ENCODE measurements around the gene NBEAL2.
A peak's percentile ranks its signal among the peaks of the same experiment; 100 is the strongest.
"Not testable (repeated sequence)": the region's sequence is repeated elsewhere in the genome, so short reads cannot be mapped to it uniquely, and the experiment has no call there.

The NBEAL2 gene

DNA sequence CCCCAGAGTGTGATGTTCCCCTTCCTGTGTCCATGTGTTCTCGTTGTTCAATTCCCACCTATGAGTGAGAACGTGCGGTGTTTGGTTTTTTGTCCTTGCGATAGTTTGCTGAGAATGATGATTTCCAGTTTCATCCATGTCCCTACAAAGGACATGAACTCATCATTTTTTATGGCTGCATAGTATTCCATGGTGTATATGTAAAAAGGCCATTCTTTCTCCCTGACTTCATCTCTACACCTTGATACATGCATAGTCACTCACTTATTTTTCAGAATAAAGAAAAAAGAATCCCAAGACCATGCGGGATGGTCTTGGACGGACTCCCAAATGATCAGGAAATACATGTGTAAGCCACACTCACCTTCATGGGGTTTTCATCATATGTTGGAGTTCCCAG, 57.8 kb downstream of the NBEAL2 start:
- TF ChIP-seq ZNF146 (tag by site-specific recombination; IDR thresholded peaks at IDR 0.05) = peak; percentile 88
- H3K4me1 ChIP-seq (ENCODE audit: control insufficient read depth, insufficient read depth, low read length); H3K4me3 ChIP-seq (ENCODE audit: low read depth, low read length); POLR2A ChIA-PET; CTCF ChIA-PET; H3K27ac ChIP-seq (ENCODE audit: extremely low read depth, low read depth, low read length); H3K9me3 ChIP-seq (ENCODE audit: control insufficient read depth, insufficient read depth, low read depth, low read length): not testable (repeated sequence)
- H3K36me3 ChIP-seq (ENCODE audit: control insufficient read depth in 2 of 2, insufficient read depth in 1 of 2, low read length in 2 of 2) = peaks cover 25 to 72% of the 10 kb centered on the region in 2 experiments

DNA sequence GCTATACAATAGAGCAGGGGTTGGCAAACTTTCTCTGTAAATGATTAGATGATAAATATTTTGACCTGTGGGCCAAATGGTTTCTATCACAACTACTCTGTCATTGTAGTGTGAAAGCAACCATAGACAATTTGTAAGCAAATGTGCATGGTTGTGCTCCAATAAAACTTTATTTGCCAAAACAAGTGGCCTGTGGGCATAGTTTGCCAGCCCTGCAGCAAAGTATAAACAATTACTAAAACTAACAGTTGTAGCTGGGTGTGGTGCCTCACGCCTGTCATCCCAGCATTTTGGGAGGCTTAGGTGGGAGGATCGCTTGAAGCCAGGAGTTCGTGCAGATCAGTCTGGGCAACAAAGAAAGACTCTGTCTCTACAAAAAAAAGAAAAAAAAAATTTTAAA, 61.6 kb downstream of the NBEAL2 start:
- no peak overlapping the region for H3K4me3 ChIP-seq (ENCODE audit: low read depth, low read length)
- ChIA-PET POLR2A (no interaction called here), CTCF (interaction anchor here (0.9 kb wide), 1 partner anchor 13 kb away, joined by 4 read pairs; no protein-coding TSS in a partner anchor)
- no peak for TF ChIP-seq ZBTB1 (tag by site-specific recombination; IDR thresholded peaks at IDR 0.05)
- TF ChIP-seq, protein P1, sequence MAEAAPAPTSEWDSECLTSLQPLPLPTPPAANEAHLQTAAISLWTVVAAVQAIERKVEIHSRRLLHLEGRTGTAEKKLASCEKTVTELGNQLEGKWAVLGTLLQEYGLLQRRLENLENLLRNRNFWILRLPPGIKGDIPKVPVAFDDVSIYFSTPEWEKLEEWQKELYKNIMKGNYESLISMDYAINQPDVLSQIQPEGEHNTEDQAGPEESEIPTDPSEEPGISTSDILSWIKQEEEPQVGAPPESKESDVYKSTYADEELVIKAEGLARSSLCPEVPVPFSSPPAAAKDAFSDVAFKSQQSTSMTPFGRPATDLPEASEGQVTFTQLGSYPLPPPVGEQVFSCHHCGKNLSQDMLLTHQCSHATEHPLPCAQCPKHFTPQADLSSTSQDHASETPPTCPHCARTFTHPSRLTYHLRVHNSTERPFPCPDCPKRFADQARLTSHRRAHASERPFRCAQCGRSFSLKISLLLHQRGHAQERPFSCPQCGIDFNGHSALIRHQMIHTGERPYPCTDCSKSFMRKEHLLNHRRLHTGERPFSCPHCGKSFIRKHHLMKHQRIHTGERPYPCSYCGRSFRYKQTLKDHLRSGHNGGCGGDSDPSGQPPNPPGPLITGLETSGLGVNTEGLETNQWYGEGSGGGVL (tag by site-specific recombination; IDR thresholded peaks at IDR 0.05) = no peak
- no peak for TF ChIP-seq ZNF600 (tag by site-specific recombination; IDR thresholded peaks at IDR 0.05)
- TF ChIP-seq GLI4 (tag by site-specific recombination; IDR thresholded peaks at IDR 0.05) = no peak
- TF ChIP-seq KLF16 (tag by site-specific recombination; IDR thresholded peaks at IDR 0.05) = no peak
- TF ChIP-seq, protein P2, sequence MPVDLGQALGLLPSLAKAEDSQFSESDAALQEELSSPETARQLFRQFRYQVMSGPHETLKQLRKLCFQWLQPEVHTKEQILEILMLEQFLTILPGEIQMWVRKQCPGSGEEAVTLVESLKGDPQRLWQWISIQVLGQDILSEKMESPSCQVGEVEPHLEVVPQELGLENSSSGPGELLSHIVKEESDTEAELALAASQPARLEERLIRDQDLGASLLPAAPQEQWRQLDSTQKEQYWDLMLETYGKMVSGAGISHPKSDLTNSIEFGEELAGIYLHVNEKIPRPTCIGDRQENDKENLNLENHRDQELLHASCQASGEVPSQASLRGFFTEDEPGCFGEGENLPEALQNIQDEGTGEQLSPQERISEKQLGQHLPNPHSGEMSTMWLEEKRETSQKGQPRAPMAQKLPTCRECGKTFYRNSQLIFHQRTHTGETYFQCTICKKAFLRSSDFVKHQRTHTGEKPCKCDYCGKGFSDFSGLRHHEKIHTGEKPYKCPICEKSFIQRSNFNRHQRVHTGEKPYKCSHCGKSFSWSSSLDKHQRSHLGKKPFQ (tag by site-specific recombination; IDR thresholded peaks at IDR 0.05) = no peak
- TF ChIP-seq HOXC10 (CRISPR knock-in tag; IDR thresholded peaks at IDR 0.05) = no peak
- no peak for TF ChIP-seq ZNF341 (tag by site-specific recombination; IDR thresholded peaks at IDR 0.05; ENCODE audit: low read depth)
- peaks cover 22 to 61% of the 10 kb centered on the region in 2 experiments for H3K36me3 ChIP-seq (ENCODE audit: control insufficient read depth in 2 of 2, insufficient read depth in 1 of 2, low read length in 2 of 2)
- H3K4me1 ChIP-seq (ENCODE audit: control insufficient read depth, insufficient read depth, low read length) = peaks cover 2% of the 10 kb centered on the region; the same call in 1 of the 2 replicates
- H3K9me3 ChIP-seq (ENCODE audit: control insufficient read depth, insufficient read depth, low read depth, low read length) = no peaks in the 10 kb centered on the region
- no peak overlapping the region for H3K27ac ChIP-seq (ENCODE audit: extremely low read depth, low read depth, low read length)

DNA sequence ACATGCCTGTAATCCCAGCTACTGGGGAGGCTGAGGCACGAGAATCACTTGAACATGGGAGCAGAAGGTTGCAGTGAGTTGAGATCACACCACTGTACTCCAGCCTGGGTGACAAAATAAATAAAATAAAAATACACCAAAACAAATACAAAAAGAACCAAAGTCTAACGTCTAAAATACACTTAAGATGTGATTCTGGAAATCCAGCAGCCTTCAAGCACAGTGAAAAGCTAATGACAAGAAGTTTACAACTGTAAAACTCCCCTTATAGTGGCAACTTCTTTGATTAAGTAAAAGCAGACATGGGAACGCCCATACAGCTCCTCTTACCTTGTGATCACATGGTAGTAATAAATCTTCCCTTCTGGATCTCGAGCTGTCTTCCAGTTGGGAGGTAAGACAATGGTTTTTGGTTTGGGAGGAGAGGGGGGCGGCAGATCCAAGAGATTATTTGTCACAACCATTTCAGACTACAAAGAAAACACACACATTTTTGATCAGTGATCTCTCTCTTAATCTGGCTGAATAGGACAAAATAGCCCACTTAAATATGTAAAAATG, 62.8 kb downstream of the NBEAL2 start:
- H3K9me3 ChIP-seq (ENCODE audit: control insufficient read depth, insufficient read depth, low read depth, low read length) = no peaks in the 10 kb centered on the region
- H3K4me3 ChIP-seq (ENCODE audit: low read depth, low read length) = no peak overlapping the region
- ChIA-PET POLR2A (no interaction called here), CTCF (no interaction called here)
- peaks cover 24 to 59% of the 10 kb centered on the region in 2 experiments for H3K36me3 ChIP-seq (ENCODE audit: control insufficient read depth in 2 of 2, insufficient read depth in 1 of 2, low read length in 2 of 2)
- TF ChIP-seq, protein P3, sequence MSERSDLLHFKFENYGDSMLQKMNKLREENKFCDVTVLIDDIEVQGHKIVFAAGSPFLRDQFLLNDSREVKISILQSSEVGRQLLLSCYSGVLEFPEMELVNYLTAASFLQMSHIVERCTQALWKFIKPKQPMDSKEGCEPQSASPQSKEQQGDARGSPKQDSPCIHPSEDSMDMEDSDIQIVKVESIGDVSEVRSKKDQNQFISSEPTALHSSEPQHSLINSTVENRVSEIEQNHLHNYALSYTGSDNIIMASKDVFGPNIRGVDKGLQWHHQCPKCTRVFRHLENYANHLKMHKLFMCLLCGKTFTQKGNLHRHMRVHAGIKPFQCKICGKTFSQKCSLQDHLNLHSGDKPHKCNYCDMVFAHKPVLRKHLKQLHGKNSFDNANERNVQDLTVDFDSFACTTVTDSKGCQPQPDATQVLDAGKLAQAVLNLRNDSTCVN (tag by site-specific recombination; optimal IDR thresholded peaks at IDR 0.05) = no peak
- TF ChIP-seq, protein P4, sequence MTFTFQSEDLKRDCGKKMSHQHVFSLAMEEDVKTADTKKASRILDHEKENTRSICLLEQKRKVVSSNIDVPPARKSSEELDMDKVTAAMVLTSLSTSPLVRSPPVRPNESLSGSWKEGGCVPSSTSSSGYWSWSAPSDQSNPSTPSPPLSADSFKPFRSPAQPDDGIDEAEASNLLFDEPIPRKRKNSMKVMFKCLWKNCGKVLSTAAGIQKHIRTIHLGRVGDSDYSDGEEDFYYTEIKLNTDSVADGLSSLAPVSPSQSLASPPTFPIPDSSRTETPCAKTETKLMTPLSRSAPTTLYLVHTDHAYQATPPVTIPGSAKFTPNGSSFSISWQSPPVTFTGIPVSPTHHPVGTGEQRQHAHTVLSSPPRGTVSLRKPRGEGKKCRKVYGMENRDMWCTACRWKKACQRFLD (tag by site-specific recombination; IDR thresholded peaks at IDR 0.05) = no peak
- TF ChIP-seq, protein P5, sequence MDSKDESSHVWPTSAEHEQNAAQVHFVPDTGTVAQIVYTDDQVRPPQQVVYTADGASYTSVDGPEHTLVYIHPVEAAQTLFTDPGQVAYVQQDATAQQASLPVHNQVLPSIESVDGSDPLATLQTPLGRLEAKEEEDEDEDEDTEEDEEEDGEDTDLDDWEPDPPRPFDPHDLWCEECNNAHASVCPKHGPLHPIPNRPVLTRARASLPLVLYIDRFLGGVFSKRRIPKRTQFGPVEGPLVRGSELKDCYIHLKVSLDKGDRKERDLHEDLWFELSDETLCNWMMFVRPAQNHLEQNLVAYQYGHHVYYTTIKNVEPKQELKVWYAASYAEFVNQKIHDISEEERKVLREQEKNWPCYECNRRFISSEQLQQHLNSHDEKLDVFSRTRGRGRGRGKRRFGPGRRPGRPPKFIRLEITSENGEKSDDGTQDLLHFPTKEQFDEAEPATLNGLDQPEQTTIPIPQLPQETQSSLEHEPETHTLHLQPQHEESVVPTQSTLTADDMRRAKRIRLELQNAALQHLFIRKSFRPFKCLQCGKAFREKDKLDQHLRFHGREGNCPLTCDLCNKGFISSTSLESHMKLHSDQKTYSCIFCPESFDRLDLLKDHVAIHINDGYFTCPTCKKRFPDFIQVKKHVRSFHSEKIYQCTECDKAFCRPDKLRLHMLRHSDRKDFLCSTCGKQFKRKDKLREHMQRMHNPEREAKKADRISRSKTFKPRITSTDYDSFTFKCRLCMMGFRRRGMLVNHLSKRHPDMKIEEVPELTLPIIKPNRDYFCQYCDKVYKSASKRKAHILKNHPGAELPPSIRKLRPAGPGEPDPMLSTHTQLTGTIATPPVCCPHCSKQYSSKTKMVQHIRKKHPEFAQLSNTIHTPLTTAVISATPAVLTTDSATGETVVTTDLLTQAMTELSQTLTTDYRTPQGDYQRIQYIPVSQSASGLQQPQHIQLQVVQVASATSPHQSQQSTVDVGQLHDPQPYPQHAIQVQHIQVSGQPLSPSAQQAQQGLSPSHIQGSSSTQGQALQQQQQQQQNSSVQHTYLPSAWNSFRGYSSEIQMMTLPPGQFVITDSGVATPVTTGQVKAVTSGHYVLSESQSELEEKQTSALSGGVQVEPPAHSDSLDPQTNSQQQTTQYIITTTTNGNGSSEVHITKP (tag by site-specific recombination; IDR thresholded peaks at IDR 0.05) = peak; percentile 65; the same call in 1 of the 2 replicates
- TF ChIP-seq ZNF530 (tag by site-specific recombination; IDR thresholded peaks at IDR 0.05; ENCODE audit: low read depth) (no peak), HOXC10 (CRISPR knock-in tag; IDR thresholded peaks at IDR 0.05) (no peak)
- H3K27ac ChIP-seq (ENCODE audit: extremely low read depth, low read depth, low read length) = no peak overlapping the region
- H3K4me1 ChIP-seq (ENCODE audit: control insufficient read depth, insufficient read depth, low read length) = no peaks in the 10 kb centered on the region

All from HEK293 (cell line).